GM23338 (cell line): ENCODE measurements around the gene RWDD2A. TPM values are rescaled to one million over a fixed set of nuclear protein-coding genes. Genes with fewer than 3 reads are reported as not detected.

ENCODE experiments used
- ATAC-seq: fragments of 200-7000 bp; cut with Tn5 transposase; 3 replicates; pipeline ENCODE4 v1.9.1; 2020
- DNase-seq: peaks from one replicate; pipeline ENCODE4 v3.0.0-alpha.2; 2015; ENCODE audit warnings: low spot score
- H2AFZ ChIP-seq: fragments of 200-600 bp; sonication (generic); 2 replicates; pipeline ENCODE4 v1.8.0; 2016; ENCODE audit warnings: antibody characterized with exemption, mild to moderate bottlenecking, moderate library complexity
- H3F3A ChIP-seq: fragments of 200-600 bp; sonication (generic); replicated peaks from 2 replicates; pipeline ENCODE4 v1.8.0; 2017; ENCODE audit warnings: antibody characterized with exemption, mixed run types, low read depth
- H3K27ac ChIP-seq: fragments of 200-600 bp; sonication (generic); 2 replicates; pipeline ENCODE4 v1.6.1; 2016; ENCODE audit warnings: low read depth
- H3K27me3 ChIP-seq: fragments of 200-600 bp; sonication (generic); 2 replicates; pipeline ENCODE4 v1.8.0; 2016; ENCODE audit warnings: mild to moderate bottlenecking, mixed run types, moderate library complexity; ENCODE audit not compliant: insufficient read depth
- H3K36me3 ChIP-seq: fragments of 200-600 bp; sonication (generic); 2 replicates; pipeline ENCODE4 v1.8.0; 2016; ENCODE audit warnings: mild to moderate bottlenecking; ENCODE audit not compliant: insufficient read depth
- H3K4me1 ChIP-seq: fragments of 200-600 bp; sonication (generic); 2 replicates; pipeline ENCODE4 v1.8.0; 2016; ENCODE audit warnings: mild to moderate bottlenecking, moderate library complexity; ENCODE audit not compliant: insufficient read depth
- H3K4me2 ChIP-seq: fragments of 200-600 bp; sonication (generic); 2 replicates; pipeline ENCODE4 v1.7.1; 2017; ENCODE audit warnings: mixed run types
- H3K4me3 ChIP-seq: fragments of 200-600 bp; sonication (generic); 2 replicates; pipeline ENCODE4 v1.6.1; 2016; ENCODE audit warnings: mixed run types
- H3K79me2 ChIP-seq: fragments of 200-600 bp; sonication (generic); replicated peaks from 2 replicates; pipeline ENCODE4 v1.8.0; 2017; ENCODE audit warnings: mild to moderate bottlenecking; ENCODE audit not compliant: insufficient read depth
- H3K9me2 ChIP-seq: fragments of 200-600 bp; sonication (generic); 2 replicates; pipeline ENCODE4 v1.8.0; 2017; ENCODE audit not compliant: insufficient read depth
- H4K20me1 ChIP-seq: fragments of 200-600 bp; sonication (generic); replicated peaks from 2 replicates; pipeline ENCODE4 v1.8.0; 2017; ENCODE audit warnings: mild to moderate bottlenecking; ENCODE audit not compliant: insufficient read depth
- H3K27ac Mint-ChIP-seq: 2 replicates; pipeline ENCODE4 v1.8.0; 2020; ENCODE audit warnings: inconsistent platforms, mild to moderate bottlenecking, moderate library complexity, mixed read lengths
- H3K27me3 Mint-ChIP-seq: 3 replicates; pipeline ENCODE4 v1.8.0; 2022; ENCODE audit warnings: low read depth, mild to moderate bottlenecking, moderate library complexity, mixed read lengths, inconsistent platforms; ENCODE audit not compliant: insufficient read depth, poor library complexity
- H3K36me3 Mint-ChIP-seq: 3 replicates; pipeline ENCODE4 v1.8.0; 2021; ENCODE audit warnings: low read depth, mild to moderate bottlenecking, inconsistent platforms, moderate library complexity, mixed read lengths
- H3K4me1 Mint-ChIP-seq: 3 replicates; pipeline ENCODE4 v1.8.0; 2020; ENCODE audit warnings: mild to moderate bottlenecking, inconsistent platforms, mixed read lengths
- H3K4me3 Mint-ChIP-seq: 3 replicates; pipeline ENCODE4 v1.8.0; 2021; ENCODE audit warnings: moderate library complexity, mild to moderate bottlenecking, inconsistent platforms, mixed read lengths
- H3K9me3 Mint-ChIP-seq: 3 replicates; pipeline ENCODE4 v1.8.0; 2020; ENCODE audit warnings: moderate library complexity, mild to moderate bottlenecking, inconsistent platforms, mixed read lengths
- CREB1 ChIP-seq: fragments of 250-450 bp; sonication (Bioruptor Pico); IDR thresholded peaks from 2 replicates; pipeline ENCODE4 v1.5.0; 2020; ENCODE audit warnings: low read depth, mild to moderate bottlenecking, moderate library complexity
- ETS1 ChIP-seq: IDR thresholded peaks from 2 replicates; pipeline ENCODE4 v1.6.1; 2016; ENCODE audit warnings: antibody characterized with exemption
- EZH2 ChIP-seq: fragments of 200-600 bp; sonication (generic); IDR thresholded peaks from one replicate; pipeline ENCODE4 v1.8.0; 2017; ENCODE audit warnings: antibody characterized with exemption, mild to moderate bottlenecking, low read depth; ENCODE audit not compliant: unreplicated experiment
- EZH2phosphoT487 ChIP-seq: fragments of 200-600 bp; sonication (generic); IDR thresholded peaks from one replicate; pipeline ENCODE4 v1.8.1; 2018; ENCODE audit warnings: antibody characterized with exemption; ENCODE audit not compliant: unreplicated experiment
- JUNB ChIP-seq: IDR thresholded peaks from one replicate; pipeline ENCODE4 v1.6.1; 2016; ENCODE audit warnings: antibody characterized with exemption; ENCODE audit not compliant: unreplicated experiment
- NANOG ChIP-seq: IDR thresholded peaks from 2 replicates; pipeline ENCODE4 v1.6.1; 2016; ENCODE audit warnings: antibody characterized with exemption, borderline replicate concordance
- POLR2AphosphoS5 ChIP-seq: IDR thresholded peaks from 2 replicates; pipeline ENCODE4 v1.6.1; 2016; ENCODE audit warnings: antibody characterized with exemption, low read depth
- STAT1 ChIP-seq: IDR thresholded peaks from one replicate; pipeline ENCODE4 v1.6.1; 2016; ENCODE audit warnings: antibody characterized with exemption; ENCODE audit not compliant: unreplicated experiment
- ZNF114 ChIP-seq: fragments of 250-450 bp; sonication (Bioruptor Pico); IDR thresholded peaks from 2 replicates; pipeline ENCODE4 v1.5.0; 2020; ENCODE audit warnings: mild to moderate bottlenecking, moderate library complexity
- ZNF331 ChIP-seq: fragments of 250-450 bp; sonication (Bioruptor Pico); IDR thresholded peaks from 2 replicates; pipeline ENCODE4 v1.5.0; 2020; ENCODE audit warnings: low read depth, mild to moderate bottlenecking, moderate library complexity
- polyA plus RNA-seq: library from polyadenylated mRNA; unstranded; fragments of >200 nt; fragmentation: Nextera tagmentation; extraction: Ambion mirVana; gene quantifications from 2 replicates; pipeline ENCODE4 v1.2.1, GENCODE V29; 2016
- total RNA-seq: library from RNA; depleted of rRNA; stranded (reverse); fragments of >200 nt; shearing (Covaris generic); gene quantifications from 2 replicates; pipeline ENCODE4 v1.2.3, GENCODE V29; 2014
- TF ChIP-seq, protein P1 (sequence below): IDR thresholded peaks from one replicate; pipeline ENCODE4 v1.6.1; 2018; ENCODE audit warnings: antibody characterized with exemption; ENCODE audit not compliant: unreplicated experiment
- TF ChIP-seq, protein P2 (sequence below), 2 experiments: fragments of 200-600 bp in 1 of 2; sonication (generic) in 1 of 2; conservative IDR thresholded peaks; 2 replicates each; pipeline versions ENCODE4 v1.5.1 to v1.6.1; 2016 to 2017; ENCODE audit warnings: antibody characterized with exemption in 2 of 2, low read depth in 2 of 2, mild to moderate bottlenecking in 2 of 2, moderate library complexity in 1 of 2
- TF ChIP-seq, protein P3 (sequence below): fragments of 250-450 bp; sonication (Bioruptor Pico); IDR thresholded peaks from 2 replicates; pipeline ENCODE4 v1.5.0; 2020; ENCODE audit warnings: mild to moderate bottlenecking, moderate library complexity

RWDD2A gene
- total and polyA plus RNA-seq, 2 experiments from 2014 or later = 3.1 to 3.7 TPM

DNA sequence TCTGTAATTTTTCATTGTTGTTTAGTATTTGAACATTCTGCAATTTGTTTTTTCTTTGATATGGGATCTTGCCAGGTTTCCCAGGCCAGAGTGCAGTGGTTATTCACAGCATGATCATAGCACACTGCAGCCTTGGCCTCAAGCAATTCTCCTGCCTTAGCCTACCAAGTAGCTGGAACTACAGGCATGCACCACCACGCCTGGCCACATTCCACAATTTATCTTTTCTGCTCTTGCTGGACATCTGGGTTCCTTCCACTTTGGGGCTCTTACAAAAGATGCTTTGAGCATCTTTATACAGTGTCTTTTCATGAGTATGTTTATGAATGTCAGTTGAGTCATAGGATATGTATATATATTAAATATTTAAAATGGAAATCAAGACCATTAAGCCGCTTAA lies 42.0 kb upstream of the RWDD2A start:
- H3K36me3 ChIP-seq = peaks cover 15% of the 10 kb centered on the region; the same call in 1 of the 2 replicates
- no peak overlapping the region for H3K4me3 ChIP-seq
- no peak overlapping the region for H3K27ac ChIP-seq
- no peaks in the 10 kb centered on the region for H3K4me1 ChIP-seq
- no peaks in the 10 kb centered on the region for H3F3A ChIP-seq
- no peak overlapping the region for H3K27ac Mint-ChIP-seq
- peaks cover 4% of the 10 kb centered on the region for H3K27me3 Mint-ChIP-seq
- no peak overlapping the region for H2AFZ ChIP-seq
- H3K36me3 Mint-ChIP-seq = peaks cover 7% of the 10 kb centered on the region; the same call in 2 of the 3 replicates
- H3K4me1 Mint-ChIP-seq = no peaks in the 10 kb centered on the region
- ATAC-seq (no peak), DNase-seq (peak; percentile 7)
- H4K20me1 ChIP-seq = no peaks in the 10 kb centered on the region
- H3K9me2 ChIP-seq = no peaks in the 10 kb centered on the region
- no peak overlapping the region for H3K4me2 ChIP-seq
- no peaks in the 10 kb centered on the region for H3K27me3 ChIP-seq
- H3K9me3 Mint-ChIP-seq = no peaks in the 10 kb centered on the region
- H3K79me2 ChIP-seq = no peaks in the 10 kb centered on the region
- no peak for TF ChIP-seq ETS1
- TF ChIP-seq STAT1 = no peak
- TF ChIP-seq EZH2phosphoT487 = no peak
- TF ChIP-seq NANOG = no peak
- no peak for TF ChIP-seq ZNF331 (CRISPR knock-in tag)
- TF ChIP-seq, protein P1, sequence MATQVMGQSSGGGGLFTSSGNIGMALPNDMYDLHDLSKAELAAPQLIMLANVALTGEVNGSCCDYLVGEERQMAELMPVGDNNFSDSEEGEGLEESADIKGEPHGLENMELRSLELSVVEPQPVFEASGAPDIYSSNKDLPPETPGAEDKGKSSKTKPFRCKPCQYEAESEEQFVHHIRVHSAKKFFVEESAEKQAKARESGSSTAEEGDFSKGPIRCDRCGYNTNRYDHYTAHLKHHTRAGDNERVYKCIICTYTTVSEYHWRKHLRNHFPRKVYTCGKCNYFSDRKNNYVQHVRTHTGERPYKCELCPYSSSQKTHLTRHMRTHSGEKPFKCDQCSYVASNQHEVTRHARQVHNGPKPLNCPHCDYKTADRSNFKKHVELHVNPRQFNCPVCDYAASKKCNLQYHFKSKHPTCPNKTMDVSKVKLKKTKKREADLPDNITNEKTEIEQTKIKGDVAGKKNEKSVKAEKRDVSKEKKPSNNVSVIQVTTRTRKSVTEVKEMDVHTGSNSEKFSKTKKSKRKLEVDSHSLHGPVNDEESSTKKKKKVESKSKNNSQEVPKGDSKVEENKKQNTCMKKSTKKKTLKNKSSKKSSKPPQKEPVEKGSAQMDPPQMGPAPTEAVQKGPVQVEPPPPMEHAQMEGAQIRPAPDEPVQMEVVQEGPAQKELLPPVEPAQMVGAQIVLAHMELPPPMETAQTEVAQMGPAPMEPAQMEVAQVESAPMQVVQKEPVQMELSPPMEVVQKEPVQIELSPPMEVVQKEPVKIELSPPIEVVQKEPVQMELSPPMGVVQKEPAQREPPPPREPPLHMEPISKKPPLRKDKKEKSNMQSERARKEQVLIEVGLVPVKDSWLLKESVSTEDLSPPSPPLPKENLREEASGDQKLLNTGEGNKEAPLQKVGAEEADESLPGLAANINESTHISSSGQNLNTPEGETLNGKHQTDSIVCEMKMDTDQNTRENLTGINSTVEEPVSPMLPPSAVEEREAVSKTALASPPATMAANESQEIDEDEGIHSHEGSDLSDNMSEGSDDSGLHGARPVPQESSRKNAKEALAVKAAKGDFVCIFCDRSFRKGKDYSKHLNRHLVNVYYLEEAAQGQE = no peak
- no peak for TF ChIP-seq CREB1 (CRISPR knock-in tag)
- no peak for TF ChIP-seq ZNF114 (CRISPR knock-in tag)
- TF ChIP-seq POLR2AphosphoS5 = no peak
- TF ChIP-seq, protein P2, sequence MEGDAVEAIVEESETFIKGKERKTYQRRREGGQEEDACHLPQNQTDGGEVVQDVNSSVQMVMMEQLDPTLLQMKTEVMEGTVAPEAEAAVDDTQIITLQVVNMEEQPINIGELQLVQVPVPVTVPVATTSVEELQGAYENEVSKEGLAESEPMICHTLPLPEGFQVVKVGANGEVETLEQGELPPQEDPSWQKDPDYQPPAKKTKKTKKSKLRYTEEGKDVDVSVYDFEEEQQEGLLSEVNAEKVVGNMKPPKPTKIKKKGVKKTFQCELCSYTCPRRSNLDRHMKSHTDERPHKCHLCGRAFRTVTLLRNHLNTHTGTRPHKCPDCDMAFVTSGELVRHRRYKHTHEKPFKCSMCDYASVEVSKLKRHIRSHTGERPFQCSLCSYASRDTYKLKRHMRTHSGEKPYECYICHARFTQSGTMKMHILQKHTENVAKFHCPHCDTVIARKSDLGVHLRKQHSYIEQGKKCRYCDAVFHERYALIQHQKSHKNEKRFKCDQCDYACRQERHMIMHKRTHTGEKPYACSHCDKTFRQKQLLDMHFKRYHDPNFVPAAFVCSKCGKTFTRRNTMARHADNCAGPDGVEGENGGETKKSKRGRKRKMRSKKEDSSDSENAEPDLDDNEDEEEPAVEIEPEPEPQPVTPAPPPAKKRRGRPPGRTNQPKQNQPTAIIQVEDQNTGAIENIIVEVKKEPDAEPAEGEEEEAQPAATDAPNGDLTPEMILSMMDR (conservative IDR thresholded peaks at IDR 0.05; ENCODE audit: low read depth in 2 of 2) = no peak
- TF ChIP-seq JUNB = no peak
- TF ChIP-seq, protein P3, sequence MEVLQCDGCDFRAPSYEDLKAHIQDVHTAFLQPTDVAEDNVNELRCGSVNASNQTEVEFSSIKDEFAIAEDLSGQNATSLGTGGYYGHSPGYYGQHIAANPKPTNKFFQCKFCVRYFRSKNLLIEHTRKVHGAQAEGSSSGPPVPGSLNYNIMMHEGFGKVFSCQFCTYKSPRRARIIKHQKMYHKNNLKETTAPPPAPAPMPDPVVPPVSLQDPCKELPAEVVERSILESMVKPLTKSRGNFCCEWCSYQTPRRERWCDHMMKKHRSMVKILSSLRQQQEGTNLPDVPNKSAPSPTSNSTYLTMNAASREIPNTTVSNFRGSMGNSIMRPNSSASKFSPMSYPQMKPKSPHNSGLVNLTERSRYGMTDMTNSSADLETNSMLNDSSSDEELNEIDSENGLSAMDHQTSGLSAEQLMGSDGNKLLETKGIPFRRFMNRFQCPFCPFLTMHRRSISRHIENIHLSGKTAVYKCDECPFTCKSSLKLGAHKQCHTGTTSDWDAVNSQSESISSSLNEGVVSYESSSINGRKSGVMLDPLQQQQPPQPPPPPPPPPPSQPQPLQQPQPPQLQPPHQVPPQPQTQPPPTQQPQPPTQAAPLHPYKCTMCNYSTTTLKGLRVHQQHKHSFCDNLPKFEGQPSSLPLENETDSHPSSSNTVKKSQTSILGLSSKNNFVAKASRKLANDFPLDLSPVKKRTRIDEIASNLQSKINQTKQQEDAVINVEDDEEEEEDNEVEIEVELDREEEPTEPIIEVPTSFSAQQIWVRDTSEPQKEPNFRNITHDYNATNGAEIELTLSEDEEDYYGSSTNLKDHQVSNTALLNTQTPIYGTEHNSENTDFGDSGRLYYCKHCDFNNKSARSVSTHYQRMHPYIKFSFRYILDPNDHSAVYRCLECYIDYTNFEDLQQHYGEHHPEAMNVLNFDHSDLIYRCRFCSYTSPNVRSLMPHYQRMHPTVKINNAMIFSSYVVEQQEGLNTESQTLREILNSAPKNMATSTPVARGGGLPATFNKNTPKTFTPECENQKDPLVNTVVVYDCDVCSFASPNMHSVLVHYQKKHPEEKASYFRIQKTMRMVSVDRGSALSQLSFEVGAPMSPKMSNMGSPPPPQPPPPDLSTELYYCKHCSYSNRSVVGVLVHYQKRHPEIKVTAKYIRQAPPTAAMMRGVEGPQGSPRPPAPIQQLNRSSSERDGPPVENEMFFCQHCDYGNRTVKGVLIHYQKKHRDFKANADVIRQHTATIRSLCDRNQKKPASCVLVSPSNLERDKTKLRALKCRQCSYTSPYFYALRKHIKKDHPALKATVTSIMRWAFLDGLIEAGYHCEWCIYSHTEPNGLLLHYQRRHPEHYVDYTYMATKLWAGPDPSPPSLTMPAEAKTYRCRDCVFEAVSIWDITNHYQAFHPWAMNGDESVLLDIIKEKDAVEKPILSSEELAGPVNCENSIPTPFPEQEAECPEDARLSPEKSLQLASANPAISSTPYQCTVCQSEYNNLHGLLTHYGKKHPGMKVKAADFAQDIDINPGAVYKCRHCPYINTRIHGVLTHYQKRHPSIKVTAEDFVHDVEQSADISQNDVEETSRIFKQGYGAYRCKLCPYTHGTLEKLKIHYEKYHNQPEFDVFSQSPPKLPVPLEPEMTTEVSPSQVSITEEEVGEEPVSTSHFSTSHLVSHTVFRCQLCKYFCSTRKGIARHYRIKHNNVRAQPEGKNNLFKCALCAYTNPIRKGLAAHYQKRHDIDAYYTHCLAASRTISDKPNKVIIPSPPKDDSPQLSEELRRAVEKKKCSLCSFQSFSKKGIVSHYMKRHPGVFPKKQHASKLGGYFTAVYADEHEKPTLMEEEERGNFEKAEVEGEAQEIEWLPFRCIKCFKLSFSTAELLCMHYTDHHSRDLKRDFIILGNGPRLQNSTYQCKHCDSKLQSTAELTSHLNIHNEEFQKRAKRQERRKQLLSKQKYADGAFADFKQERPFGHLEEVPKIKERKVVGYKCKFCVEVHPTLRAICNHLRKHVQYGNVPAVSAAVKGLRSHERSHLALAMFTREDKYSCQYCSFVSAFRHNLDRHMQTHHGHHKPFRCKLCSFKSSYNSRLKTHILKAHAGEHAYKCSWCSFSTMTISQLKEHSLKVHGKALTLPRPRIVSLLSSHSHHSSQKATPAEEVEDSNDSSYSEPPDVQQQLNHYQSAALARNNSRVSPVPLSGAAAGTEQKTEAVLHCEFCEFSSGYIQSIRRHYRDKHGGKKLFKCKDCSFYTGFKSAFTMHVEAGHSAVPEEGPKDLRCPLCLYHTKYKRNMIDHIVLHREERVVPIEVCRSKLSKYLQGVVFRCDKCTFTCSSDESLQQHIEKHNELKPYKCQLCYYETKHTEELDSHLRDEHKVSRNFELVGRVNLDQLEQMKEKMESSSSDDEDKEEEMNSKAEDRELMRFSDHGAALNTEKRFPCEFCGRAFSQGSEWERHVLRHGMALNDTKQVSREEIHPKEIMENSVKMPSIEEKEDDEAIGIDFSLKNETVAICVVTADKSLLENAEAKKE = no peak
- no peak for TF ChIP-seq EZH2
- no peak overlapping the region for H3K4me3 Mint-ChIP-seq
